Measurements from ENCODE around the gene MCHR2.

MCHR2 gene

GRCh38 chr6:99901596-99902384 lies 92.2 kb downstream of the MCHR2 start:
- DNase-seq: no peak

- no peak for DNase-seq
Observed at GRCh38 chr6:99894815-99895214, 99.2 kb downstream of the MCHR2 start.

DNA sequence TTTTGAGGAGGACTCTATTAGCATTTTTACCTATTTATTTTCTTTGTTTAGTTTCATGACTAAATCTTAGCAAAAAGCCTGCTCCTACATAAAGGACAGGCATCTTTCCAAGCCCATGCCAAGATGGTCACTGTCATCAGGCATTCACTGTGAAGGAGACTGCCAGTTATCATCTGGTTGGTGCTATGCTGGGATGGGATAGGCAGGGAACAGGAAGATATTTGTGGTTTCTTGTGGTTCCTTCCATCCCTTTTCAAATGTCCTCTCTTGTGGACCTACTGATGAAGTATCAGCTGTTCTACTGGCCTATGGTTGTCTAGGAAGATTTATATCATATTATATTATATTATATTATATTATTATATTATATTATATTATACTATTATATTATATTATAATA lies 107.0 kb downstream of the MCHR2 start:
- DNase-seq: no peak

DNA sequence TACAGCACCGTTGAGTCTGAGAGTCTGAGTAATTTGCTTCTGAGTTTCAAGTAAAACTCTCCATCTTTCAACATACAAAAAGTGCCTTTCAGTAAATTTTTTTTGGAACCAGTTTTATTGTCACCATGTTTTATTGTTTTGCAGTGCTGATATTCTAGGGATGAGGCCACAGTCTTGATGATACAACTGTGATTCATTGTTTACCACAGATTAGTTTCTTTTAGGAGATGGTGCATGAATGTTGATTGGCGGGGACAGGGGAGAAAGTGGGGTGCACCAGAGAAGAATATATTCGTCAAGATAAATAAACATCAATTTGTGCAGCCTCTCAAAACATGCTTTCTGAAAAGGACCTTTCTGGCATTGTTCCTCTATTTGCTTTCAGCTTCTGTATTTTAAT lies 109.0 kb downstream of the MCHR2 start:
- DNase-seq: no peak

- no peak for DNase-seq
Observed at GRCh38 chr6:99882128-99882702, 111.8 kb downstream of the MCHR2 start.

GRCh38 chr6:99879431-99879830 lies 114.6 kb downstream of the MCHR2 start:
- DNase-seq: no peak

GRCh38 chr6:99875068-99875467 lies 119.0 kb downstream of the MCHR2 start:
- no peak for DNase-seq

GRCh38 chr6:99873084-99873483 lies 120.9 kb downstream of the MCHR2 start:
- no peak for DNase-seq

GRCh38 chr6:99871641-99872040 lies 122.4 kb downstream of the MCHR2 start:
- DNase-seq: no peak
